ENCODE data around the gene HOXD11. TPM values are rescaled to one million over a fixed set of nuclear protein-coding genes. Genes with fewer than 3 reads are reported as not detected.

Gene HOXD11
- total RNA-seq, 1 donor from 2014 or later: not detected

- Mint-ChIP-seq H3K4me3 (ENCODE audit: unreplicated experiment) (peak overlapping the region; percentile 47), H3K27ac (ENCODE audit: unreplicated experiment) (no peak overlapping the region), H3K4me1 (ENCODE audit: unreplicated experiment) (peaks cover 29% of the 10 kb centered on the region), H3K36me3 (ENCODE audit: low read depth, unreplicated experiment) (no peaks in the 10 kb centered on the region), H3K9me3 (ENCODE audit: unreplicated experiment) (no peaks in the 10 kb centered on the region), H3K27me3 (ENCODE audit: unreplicated experiment) (peaks cover 54% of the 10 kb centered on the region)
- TF ChIP-seq CTCF (IDR thresholded peaks at IDR 0.05; ENCODE audit: unreplicated experiment): no peak
- DNase-seq (ENCODE audit: low spot score): no peak
Measured at GRCh38 chr2:176097820-176098365, 9.2 kb upstream of the HOXD11 start.

DNA sequence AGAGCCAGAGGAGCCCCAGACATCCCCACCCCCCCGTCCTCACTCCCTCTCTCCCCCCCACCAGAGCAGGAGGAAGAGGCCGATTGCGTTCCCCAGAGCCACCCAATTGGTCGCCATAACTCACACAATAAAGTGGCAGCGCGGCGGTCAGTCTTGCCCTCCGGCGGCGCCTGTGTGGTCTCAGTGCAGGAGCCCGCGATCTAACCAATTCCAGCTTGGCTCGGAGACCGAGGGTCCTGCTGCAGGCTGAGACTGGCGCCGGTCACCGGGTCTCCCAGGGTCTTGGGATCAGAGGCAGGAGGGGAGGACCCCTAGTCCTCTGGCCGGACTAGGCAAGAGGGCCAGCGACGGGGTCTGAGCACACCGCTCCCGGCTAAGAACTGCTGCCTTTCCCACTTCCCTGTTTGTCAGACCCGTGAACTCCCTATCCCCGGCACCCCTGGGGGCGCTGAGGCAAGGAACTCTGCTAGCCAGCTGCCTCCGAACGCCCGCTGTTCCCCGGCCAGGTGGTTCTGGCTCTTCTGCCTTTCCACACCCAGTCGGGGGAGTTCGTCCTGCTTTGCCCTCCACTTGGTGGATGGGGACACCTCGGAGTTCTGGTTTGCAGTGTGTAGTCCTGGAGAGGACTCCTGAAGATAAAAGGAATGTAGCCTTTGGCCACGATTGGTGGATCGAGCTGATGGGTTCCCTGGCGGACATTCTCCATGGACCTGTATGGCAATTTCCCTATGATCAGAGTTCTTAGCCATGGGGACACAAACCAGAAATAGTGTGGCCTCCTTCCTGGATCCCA, 8.5 kb upstream of the HOXD11 start:
- no peak overlapping the region for H3K4me3 Mint-ChIP-seq (ENCODE audit: unreplicated experiment)
- H3K36me3 Mint-ChIP-seq (ENCODE audit: low read depth, unreplicated experiment): no peaks in the 10 kb centered on the region
- H3K4me1 Mint-ChIP-seq (ENCODE audit: unreplicated experiment): peaks cover 27% of the 10 kb centered on the region
- H3K9me3 Mint-ChIP-seq (ENCODE audit: unreplicated experiment): no peaks in the 10 kb centered on the region
- H3K27me3 Mint-ChIP-seq (ENCODE audit: unreplicated experiment): peaks cover 54% of the 10 kb centered on the region
- no peak for DNase-seq (ENCODE audit: low spot score)
- no peak for TF ChIP-seq CTCF (IDR thresholded peaks at IDR 0.05; ENCODE audit: unreplicated experiment)
- H3K27ac Mint-ChIP-seq (ENCODE audit: unreplicated experiment): no peak overlapping the region

DNA sequence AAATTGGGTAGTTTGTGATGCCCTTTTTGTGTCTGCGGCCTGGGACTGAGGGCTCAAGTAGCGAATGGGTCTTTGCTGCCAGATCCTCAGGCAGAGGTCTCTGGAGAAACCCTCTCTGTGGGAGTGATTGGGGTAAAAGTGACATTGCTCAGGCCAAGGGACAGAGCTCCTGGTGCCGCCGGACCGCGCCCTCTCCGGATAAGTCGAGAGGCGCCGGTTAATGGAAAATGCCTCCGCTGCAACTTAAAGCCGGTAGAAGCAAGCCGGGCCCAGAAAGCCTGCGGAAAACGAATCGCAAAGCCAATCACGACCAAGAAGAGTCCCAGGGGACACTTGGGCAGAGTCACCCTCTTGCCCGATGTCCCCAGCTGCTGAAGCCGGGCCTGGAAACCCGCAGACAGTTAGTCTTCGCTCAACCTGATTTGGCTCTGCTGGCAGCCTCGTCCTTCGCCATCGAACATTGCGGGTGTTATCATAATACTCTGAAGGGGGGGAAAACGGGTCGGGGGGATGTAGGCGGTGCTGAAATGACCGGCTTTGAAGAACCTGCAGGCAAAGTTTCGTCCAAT, 7.8 kb upstream of the HOXD11 start:
- H3K27ac Mint-ChIP-seq (ENCODE audit: unreplicated experiment): no peak overlapping the region
- peaks cover 22% of the 10 kb centered on the region for H3K4me1 Mint-ChIP-seq (ENCODE audit: unreplicated experiment)
- H3K36me3 Mint-ChIP-seq (ENCODE audit: low read depth, unreplicated experiment): no peaks in the 10 kb centered on the region
- H3K9me3 Mint-ChIP-seq (ENCODE audit: unreplicated experiment): no peaks in the 10 kb centered on the region
- TF ChIP-seq CTCF (IDR thresholded peaks at IDR 0.05; ENCODE audit: unreplicated experiment): no peak
- no peak for DNase-seq (ENCODE audit: low spot score)
- H3K4me3 Mint-ChIP-seq (ENCODE audit: unreplicated experiment): no peak overlapping the region
- H3K27me3 Mint-ChIP-seq (ENCODE audit: unreplicated experiment): peaks cover 53% of the 10 kb centered on the region

GRCh38 chr2:176099728-176100546, 7.1 kb upstream of the HOXD11 start, which contains the start of gene HOXD12:
Gene HOXD12 (plus strand): TSS chr2:176099795. CDS start chr2:176099802, 7 bp downstream.
- no peak within 1 kb of the TSS for H3K4me3 Mint-ChIP-seq (ENCODE audit: unreplicated experiment)
- no peaks in the 10 kb centered on the region for H3K9me3 Mint-ChIP-seq (ENCODE audit: unreplicated experiment)
- DNase-seq (ENCODE audit: low spot score): peak; percentile 14
- H3K36me3 Mint-ChIP-seq (ENCODE audit: low read depth, unreplicated experiment): no peaks in the 10 kb centered on the region
- no peak for TF ChIP-seq CTCF (IDR thresholded peaks at IDR 0.05; ENCODE audit: unreplicated experiment)
- H3K27ac Mint-ChIP-seq (ENCODE audit: unreplicated experiment): no peak within 1 kb of the TSS
- H3K27me3 Mint-ChIP-seq (ENCODE audit: unreplicated experiment): peaks cover 53% of the 10 kb centered on the region
- peaks cover 22% of the 10 kb centered on the region for H3K4me1 Mint-ChIP-seq (ENCODE audit: unreplicated experiment)
